Mucosa of stomach (tissue), 1 donor: ENCODE results near the gene AHCYL2.

Source experiments
- H3K27me3 ChIP-seq: one replicate; pipeline ENCODE4 v1.7.0; 2013; ENCODE audit warnings: mild to moderate bottlenecking, low read length; ENCODE audit not compliant: control insufficient read depth, insufficient read depth
- H3K36me3 ChIP-seq: one replicate; pipeline ENCODE4 v1.7.0; 2013; ENCODE audit warnings: low read length; ENCODE audit not compliant: control insufficient read depth, insufficient read depth
- H3K4me1 ChIP-seq: one replicate; pipeline ENCODE4 v1.7.0; 2013; ENCODE audit warnings: mild to moderate bottlenecking, low read length; ENCODE audit not compliant: control insufficient read depth, insufficient read depth
- H3K4me3 ChIP-seq: one replicate; pipeline ENCODE4 v1.7.0; 2013; ENCODE audit warnings: low read length
- H3K9ac ChIP-seq: one replicate; pipeline ENCODE4 v1.7.0; 2013; ENCODE audit warnings: mild to moderate bottlenecking, low read length, moderate library complexity
- H3K9me3 ChIP-seq: one replicate; pipeline ENCODE4 v1.7.0; 2013; ENCODE audit warnings: mild to moderate bottlenecking, low read length, moderate library complexity; ENCODE audit not compliant: control insufficient read depth
- donor health status: Pancreatic carcinoma.

The AHCYL2 gene

DNA sequence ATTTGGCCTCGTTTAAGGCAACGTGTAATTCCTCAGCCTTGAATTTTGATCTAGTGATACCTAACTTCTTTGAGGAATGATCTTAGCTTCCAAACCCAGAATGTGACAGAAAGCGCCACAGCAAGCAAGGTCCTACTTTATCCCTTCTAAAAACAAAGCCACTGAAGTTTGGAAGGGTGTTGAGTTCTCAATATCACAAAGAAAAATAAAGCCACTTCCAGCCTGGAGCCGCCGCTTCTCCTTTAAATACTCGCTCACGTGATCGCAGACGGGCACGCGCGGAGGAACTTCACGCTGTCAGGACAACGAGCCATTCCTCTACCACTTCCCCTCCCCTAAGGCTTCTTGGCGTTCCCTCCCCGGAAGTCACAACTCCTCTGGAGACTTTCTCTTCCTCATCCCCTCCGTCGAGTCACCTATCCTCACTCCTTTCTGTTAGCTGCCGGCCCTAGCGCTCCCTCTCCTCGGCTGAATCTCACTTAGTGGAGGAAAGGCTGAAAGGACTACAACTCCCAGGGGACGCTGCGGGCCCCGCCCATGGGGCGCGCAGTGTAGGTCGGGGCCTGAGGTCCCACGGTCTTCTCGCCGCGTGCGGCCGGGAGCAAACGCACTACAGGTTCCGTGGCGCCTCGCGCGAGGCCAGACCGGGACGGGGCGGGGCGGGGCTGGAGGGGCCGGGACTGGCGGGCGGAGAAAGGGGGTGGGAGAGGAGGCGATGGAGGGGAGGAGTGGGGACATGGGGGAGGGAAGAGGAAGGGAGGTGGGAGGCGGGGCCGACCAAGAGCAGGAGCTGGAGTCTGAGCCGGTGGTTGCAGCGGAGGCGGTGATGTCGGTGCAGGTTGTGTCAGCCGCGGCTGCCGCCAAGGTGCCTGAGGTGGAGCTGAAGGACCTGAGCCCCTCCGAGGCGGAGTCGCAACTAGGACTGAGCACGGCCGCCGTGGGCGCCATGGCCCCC is at the start of gene AHCYL2:
Gene AHCYL2 (plus strand): TSS at position 780 of the 955 bp plus-strand sequence.
- no peaks in the 10 kb centered on the region for H3K27me3 ChIP-seq
- no peaks in the 10 kb centered on the region for H3K36me3 ChIP-seq
- peaks cover 13% of the 10 kb centered on the region for H3K4me1 ChIP-seq
- H3K9ac ChIP-seq: peak within 1 kb of the TSS; percentile 80
- no peaks in the 10 kb centered on the region for H3K9me3 ChIP-seq
- peak within 1 kb of the TSS; percentile 74 for H3K4me3 ChIP-seq

DNA sequence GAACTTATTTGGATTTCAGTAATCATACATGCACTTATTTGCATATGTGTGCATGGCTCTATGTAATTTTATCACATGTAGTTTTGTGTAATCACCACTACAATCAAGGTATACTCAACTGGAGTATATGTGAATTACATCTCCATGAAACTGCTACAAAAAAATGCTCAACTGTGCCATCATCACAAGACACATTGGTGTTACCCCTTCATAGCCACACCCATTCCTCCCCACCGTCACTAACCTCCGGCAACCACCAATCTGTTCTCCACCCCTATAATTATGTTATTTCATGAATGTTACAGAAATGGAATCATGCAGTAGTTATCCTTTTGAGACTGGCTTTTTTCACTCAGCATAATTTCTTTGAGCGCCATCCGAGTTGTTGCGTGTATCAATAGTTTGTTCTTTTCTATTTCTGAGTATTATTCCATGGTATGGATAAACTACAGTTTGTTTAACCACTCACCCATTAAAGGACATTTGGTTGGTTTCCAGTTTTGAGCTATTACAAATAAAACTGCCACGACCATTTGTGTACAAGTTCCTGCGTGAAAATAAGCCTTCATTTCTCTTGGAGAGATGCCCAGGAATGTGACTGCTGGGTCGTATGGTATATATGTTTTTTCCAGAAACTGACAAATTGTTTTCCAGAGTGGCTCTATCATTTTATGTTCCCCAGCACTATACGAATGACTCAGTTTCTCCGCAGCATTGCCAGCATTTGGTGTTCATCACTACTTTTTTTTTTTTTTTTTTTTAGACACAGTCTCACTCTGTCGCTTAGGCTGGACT is 47.7 kb upstream of the AHCYL2 start:
- Histone ChIP-seq H3K4me3 (no peak overlapping the region), H3K9ac (no peak overlapping the region), H3K36me3 (no peaks in the 10 kb centered on the region), H3K27me3 (peaks cover 3% of the 10 kb centered on the region), H3K4me1 (no peaks in the 10 kb centered on the region), H3K9me3 (no peaks in the 10 kb centered on the region)

DNA sequence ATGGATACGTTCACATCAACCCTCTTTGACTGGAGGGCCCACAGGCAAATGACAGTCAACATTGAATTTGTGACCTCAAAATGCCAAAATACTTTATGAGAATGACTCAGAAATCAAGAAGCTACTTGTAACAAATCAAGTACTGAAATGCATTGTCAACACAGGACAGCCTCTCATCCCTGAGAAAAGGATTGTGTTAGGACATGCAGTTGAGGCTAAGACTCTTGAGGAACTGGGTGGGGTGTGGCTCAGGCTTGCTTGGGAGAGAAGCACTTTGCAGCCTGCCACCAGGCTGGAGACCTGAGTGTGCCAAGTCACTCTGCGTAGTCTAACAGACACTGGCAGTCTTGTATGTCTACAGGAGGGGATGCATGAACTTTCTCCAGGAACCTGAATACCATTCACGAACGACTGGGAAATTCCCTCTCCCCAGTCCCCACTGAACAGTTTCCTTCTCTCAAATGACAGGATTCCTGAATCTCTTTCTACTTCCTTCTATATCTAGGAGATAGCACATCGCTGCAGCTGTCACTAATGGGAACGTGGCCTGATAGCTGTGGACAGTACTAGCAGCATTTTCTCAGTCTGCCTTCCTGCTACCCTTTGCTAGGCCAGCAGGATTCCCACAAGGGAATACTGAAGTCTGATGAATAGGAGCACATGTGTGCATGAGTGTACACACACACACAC is 39.7 kb upstream of the AHCYL2 start:
- Histone ChIP-seq H3K9me3 (no peaks in the 10 kb centered on the region), H3K27me3 (peaks cover 30% of the 10 kb centered on the region), H3K4me3 (no peak overlapping the region), H3K4me1 (peaks cover 5% of the 10 kb centered on the region), H3K9ac (no peak overlapping the region), H3K36me3 (no peaks in the 10 kb centered on the region)

DNA sequence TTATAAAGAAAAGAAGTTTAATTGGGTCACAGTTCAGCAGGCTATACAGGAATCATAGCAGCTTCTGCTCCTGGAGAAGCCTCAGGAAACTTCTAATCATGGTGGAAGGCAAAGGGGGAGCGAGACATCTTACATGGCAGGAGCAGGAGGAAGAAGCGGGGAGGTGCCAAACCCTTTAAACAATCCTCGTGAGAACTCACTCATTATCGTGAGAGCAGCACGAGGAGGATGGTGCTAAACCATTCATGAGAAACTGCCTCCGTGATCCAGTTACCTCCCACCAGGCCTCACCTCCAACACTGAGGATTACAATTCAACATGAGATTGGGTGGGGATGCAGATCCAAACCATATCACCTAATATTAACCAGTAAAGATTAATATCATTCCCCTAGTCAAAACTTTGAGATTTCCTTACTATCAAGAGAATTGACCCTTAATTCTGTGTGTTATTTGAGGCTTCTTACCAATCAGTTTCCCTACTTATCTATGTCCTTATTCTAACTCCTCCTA is 38.0 kb upstream of the AHCYL2 start:
- Histone ChIP-seq H3K27me3 (peaks cover 40% of the 10 kb centered on the region), H3K4me1 (peaks cover 5% of the 10 kb centered on the region), H3K36me3 (no peaks in the 10 kb centered on the region), H3K9ac (no peak overlapping the region), H3K9me3 (no peaks in the 10 kb centered on the region), H3K4me3 (no peak overlapping the region)

DNA sequence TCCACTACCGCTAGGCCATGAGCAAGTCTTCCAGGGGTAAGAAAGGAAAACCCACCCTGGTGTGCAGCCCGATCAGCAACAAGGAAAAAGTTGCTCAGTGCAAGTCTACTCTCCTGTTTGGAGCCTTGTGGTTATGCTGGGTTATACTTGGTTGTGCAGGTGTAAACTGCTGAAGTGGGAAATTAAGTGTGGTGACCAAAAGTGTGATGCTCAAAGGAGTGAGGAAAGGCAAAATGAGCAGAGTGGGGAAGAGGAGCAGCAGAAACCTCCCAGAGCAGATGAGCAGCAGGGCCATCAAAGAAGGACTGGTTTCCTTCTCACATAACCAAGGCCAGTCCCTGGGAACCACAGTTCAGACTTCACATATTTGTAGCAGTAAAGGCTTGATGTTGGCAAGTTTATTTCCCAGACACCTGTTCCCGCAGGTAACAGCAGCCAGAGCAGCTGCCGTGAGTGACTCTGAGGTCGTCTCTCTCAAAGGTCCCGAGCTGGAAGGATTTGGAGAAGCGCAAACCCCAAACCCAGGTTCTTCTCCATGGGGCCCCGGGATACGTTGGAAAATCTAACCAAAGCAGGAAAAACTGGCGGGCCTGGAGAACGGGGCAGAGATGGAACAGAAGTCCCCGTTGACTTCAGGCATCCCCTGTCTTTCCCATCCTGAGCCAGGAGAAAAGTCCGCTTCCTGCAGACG is 37.0 kb upstream of the AHCYL2 start:
- Histone ChIP-seq H3K36me3 (no peaks in the 10 kb centered on the region), H3K27me3 (peaks cover 40% of the 10 kb centered on the region), H3K9ac (no peak overlapping the region), H3K4me1 (peaks cover 5% of the 10 kb centered on the region), H3K9me3 (no peaks in the 10 kb centered on the region), H3K4me3 (no peak overlapping the region)

DNA sequence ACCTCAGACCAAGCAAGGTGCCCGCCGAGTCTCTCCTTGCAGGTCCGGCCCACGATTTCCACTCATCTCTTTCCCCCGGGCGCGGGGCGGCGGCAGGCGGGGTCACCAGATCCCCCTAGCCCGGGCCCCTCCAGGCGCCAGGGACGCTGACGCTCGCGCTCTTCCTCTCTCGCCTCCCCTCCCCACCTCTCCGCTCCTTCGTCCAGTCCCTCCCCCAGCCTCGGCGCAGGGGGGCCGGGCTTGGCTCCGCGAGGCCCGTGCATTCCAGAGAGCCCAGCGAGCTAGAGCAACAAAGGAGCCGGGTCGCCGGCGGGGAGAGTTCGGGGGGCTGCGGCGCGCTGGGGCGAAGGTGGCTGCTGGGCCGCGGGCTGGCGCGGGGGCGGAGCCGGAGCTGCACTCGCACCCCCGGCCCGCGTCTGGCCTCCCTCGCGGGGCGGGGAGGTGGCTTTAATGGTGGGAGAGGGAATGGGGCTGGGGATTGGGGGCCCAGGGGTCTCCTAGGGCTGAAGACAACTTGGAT is 36.4 kb upstream of the AHCYL2 start, which contains the start of gene SMO:
Gene SMO (plus strand): TSS at position 262 of the 520 bp plus-strand sequence. CDS start 519 bp downstream, outside the sequence.
- Histone ChIP-seq H3K36me3 (no peaks in the 10 kb centered on the region), H3K9ac (peak within 1 kb of the TSS; percentile 53), H3K9me3 (no peaks in the 10 kb centered on the region), H3K4me1 (peaks cover 5% of the 10 kb centered on the region), H3K27me3 (peaks cover 40% of the 10 kb centered on the region), H3K4me3 (no peak within 1 kb of the TSS)

DNA sequence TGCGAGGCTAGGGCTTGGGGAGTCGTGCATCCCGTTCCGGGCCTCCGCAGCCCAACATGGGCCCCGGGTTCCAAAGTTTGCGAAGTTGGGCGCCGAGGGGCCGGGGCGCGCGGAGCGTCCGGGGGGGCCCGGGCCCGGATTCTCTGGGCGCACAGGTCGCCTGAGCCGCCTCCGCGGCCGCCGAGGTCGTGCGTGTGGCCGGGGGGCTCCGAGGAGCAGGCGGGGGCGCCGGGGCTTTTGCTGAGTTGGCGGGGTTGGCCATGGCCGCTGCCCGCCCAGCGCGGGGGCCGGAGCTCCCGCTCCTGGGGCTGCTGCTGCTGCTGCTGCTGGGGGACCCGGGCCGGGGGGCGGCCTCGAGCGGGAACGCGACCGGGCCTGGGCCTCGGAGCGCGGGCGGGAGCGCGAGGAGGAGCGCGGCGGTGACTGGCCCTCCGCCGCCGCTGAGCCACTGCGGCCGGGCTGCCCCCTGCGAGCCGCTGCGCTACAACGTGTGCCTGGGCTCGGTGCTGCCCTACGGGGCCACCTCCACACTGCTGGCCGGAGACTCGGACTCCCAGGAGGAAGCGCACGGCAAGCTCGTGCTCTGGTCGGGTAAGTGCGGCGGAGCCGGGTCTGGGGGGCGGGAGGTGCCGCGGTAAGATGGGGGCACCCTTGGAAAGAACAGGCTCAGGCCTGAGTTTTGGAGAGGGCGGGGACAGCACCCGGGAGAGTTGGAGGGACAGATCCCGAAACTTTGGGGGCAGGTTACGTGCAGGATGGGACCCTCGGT is 35.8 kb upstream of the AHCYL2 start:
- H3K27me3 ChIP-seq: peaks cover 40% of the 10 kb centered on the region
- H3K36me3 ChIP-seq: no peaks in the 10 kb centered on the region
- H3K4me1 ChIP-seq: peaks cover 5% of the 10 kb centered on the region
- H3K9ac ChIP-seq: peak overlapping the region; percentile 53
- H3K9me3 ChIP-seq: no peaks in the 10 kb centered on the region
- no peak overlapping the region for H3K4me3 ChIP-seq

DNA sequence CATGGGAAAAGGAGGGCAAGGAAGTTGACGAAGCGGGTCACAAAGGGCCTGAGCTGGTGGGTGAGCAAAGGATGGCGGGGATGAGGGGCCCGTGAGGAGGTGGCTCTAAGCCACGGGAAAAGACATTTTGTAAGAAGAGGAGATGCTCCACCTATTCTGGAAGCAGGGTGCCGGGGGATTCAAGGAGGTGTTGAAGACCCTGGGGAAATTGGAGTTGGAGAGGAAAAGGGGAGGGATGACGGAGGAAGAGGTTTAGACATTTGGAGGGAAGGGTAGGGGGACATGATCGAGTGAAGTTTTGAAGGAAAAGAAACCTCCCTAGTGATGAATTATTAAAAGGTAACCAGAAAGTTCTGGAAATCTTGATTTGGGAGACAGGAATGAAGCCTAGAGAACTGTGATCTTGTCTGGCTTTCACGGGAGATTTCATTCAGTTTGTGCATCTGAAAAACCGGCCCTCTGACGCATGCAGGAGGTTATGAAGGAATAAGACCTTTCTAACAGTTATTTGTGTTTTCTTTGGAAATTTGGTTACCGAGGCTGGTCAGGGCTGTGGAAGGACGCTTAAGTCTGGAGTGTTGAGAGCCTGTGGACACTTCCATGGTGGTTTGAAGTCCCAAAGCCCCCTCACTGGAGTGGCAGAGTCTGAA is 35.0 kb upstream of the AHCYL2 start:
- H3K9ac ChIP-seq: peak overlapping the region; percentile 47
- H3K4me1 ChIP-seq: peaks cover 5% of the 10 kb centered on the region
- H3K4me3 ChIP-seq: no peak overlapping the region
- peaks cover 40% of the 10 kb centered on the region for H3K27me3 ChIP-seq
- H3K36me3 ChIP-seq: no peaks in the 10 kb centered on the region
- H3K9me3 ChIP-seq: no peaks in the 10 kb centered on the region

DNA sequence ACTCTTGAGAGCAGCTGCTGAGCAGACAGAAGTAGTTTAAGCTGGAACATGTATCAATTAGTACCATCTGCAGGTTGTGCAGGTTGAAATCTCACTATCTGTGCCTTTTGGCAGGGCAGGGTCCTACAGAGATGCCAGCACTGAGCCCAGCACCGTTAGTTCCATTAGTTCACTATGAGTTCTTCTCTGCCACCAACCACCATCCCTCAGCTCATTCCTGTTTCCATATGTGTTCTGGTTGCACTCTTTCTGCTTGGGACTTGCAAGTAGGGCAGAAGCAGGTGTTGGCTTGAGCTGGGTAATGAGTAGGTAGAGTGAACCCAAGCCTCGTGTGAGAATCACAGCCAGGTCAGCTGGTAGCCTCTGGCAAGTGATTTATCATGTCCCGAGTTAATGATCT is 33.6 kb upstream of the AHCYL2 start:
- H3K36me3 ChIP-seq: no peaks in the 10 kb centered on the region
- H3K9me3 ChIP-seq: no peaks in the 10 kb centered on the region
- H3K4me3 ChIP-seq: no peak overlapping the region
- H3K4me1 ChIP-seq: peaks cover 5% of the 10 kb centered on the region
- peaks cover 40% of the 10 kb centered on the region for H3K27me3 ChIP-seq
- H3K9ac ChIP-seq: no peak overlapping the region

DNA sequence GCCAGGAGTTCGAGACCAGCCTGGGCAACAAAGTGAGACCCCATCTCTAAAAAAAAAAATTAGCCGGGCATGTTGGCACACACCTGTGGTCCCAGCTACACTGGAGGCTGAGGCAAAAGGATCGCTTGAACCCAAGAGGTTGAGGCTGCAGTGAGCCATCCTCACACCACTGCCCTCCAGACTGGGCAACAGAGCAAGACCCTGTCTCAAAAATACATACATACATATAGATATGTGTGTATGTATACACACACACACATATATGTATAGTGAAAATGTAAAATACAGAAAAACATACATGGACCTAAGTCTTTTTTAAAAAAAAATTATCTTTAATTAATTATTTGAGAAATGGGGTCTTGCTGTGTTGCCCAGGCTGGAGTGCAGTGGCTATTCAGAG is 30.9 kb upstream of the AHCYL2 start:
- Histone ChIP-seq H3K36me3 (no peaks in the 10 kb centered on the region), H3K27me3 (peaks cover 24% of the 10 kb centered on the region), H3K9me3 (no peaks in the 10 kb centered on the region), H3K9ac (no peak overlapping the region), H3K4me3 (no peak overlapping the region), H3K4me1 (peaks cover 5% of the 10 kb centered on the region)
